GM23338 (cell line): ENCODE results near the gene HDHD5.

Experiments
- CREB1 ChIP-seq: fragments of 250-450 bp; sonication (Bioruptor Pico); IDR thresholded peaks from 2 replicates; pipeline ENCODE4 v1.5.0; 2020; ENCODE audit warnings: low read depth, mild to moderate bottlenecking, moderate library complexity
- ETS1 ChIP-seq: IDR thresholded peaks from 2 replicates; pipeline ENCODE4 v1.6.1; 2016; ENCODE audit warnings: antibody characterized with exemption
- EZH2 ChIP-seq: fragments of 200-600 bp; sonication (generic); IDR thresholded peaks from one replicate; pipeline ENCODE4 v1.8.0; 2017; ENCODE audit warnings: antibody characterized with exemption, mild to moderate bottlenecking, low read depth; ENCODE audit not compliant: unreplicated experiment
- EZH2phosphoT487 ChIP-seq: fragments of 200-600 bp; sonication (generic); IDR thresholded peaks from one replicate; pipeline ENCODE4 v1.8.1; 2018; ENCODE audit warnings: antibody characterized with exemption; ENCODE audit not compliant: unreplicated experiment
- JUNB ChIP-seq: IDR thresholded peaks from one replicate; pipeline ENCODE4 v1.6.1; 2016; ENCODE audit warnings: antibody characterized with exemption; ENCODE audit not compliant: unreplicated experiment
- NANOG ChIP-seq: IDR thresholded peaks from 2 replicates; pipeline ENCODE4 v1.6.1; 2016; ENCODE audit warnings: antibody characterized with exemption, borderline replicate concordance
- POLR2AphosphoS5 ChIP-seq: IDR thresholded peaks from 2 replicates; pipeline ENCODE4 v1.6.1; 2016; ENCODE audit warnings: antibody characterized with exemption, low read depth
- STAT1 ChIP-seq: IDR thresholded peaks from one replicate; pipeline ENCODE4 v1.6.1; 2016; ENCODE audit warnings: antibody characterized with exemption; ENCODE audit not compliant: unreplicated experiment
- ZNF114 ChIP-seq: fragments of 250-450 bp; sonication (Bioruptor Pico); IDR thresholded peaks from 2 replicates; pipeline ENCODE4 v1.5.0; 2020; ENCODE audit warnings: mild to moderate bottlenecking, moderate library complexity
- ZNF462 ChIP-seq: fragments of 250-450 bp; sonication (Bioruptor Pico); IDR thresholded peaks from 2 replicates; pipeline ENCODE4 v1.5.0; 2020; ENCODE audit warnings: mild to moderate bottlenecking, moderate library complexity
- TF ChIP-seq, protein P1 (sequence below), 2 experiments: fragments of 200-600 bp in 1 of 2; sonication (generic) in 1 of 2; conservative IDR thresholded peaks; 2 replicates each; pipeline versions ENCODE4 v1.5.1 to v1.6.1; 2016 to 2017; ENCODE audit warnings: antibody characterized with exemption in 2 of 2, low read depth in 2 of 2, mild to moderate bottlenecking in 2 of 2, moderate library complexity in 1 of 2
- TF ChIP-seq, protein P2 (sequence below): IDR thresholded peaks from one replicate; pipeline ENCODE4 v1.6.1; 2018; ENCODE audit warnings: antibody characterized with exemption; ENCODE audit not compliant: unreplicated experiment

DNA sequence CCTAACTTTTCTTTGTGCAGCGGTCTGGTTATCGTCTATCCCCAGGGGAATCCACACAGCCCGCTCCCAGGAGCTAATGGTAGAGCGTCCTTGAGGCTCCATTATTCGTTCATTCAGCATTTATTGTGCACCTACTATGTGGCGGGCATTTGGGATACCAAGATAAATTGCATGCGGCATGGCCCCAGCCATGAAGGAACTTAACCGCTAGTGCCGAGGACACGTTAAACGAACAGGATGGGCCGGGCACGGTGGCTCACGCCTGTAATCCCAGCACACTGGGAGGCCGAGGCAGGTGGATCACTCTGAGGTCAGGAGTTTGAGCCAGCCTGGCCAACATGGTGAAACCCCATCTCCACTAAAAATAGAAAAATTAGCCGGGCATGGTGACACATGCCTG, 49.1 kb downstream of the HDHD5 start:
- TF ChIP-seq POLR2AphosphoS5 (no peak), JUNB (no peak), EZH2 (no peak), CREB1 (CRISPR knock-in tag) (no peak), ZNF114 (no peak), EZH2phosphoT487 (no peak), ZNF462 (CRISPR knock-in tag) (no peak), NANOG (no peak), ETS1 (no peak), STAT1 (no peak)
- TF ChIP-seq, protein P1, sequence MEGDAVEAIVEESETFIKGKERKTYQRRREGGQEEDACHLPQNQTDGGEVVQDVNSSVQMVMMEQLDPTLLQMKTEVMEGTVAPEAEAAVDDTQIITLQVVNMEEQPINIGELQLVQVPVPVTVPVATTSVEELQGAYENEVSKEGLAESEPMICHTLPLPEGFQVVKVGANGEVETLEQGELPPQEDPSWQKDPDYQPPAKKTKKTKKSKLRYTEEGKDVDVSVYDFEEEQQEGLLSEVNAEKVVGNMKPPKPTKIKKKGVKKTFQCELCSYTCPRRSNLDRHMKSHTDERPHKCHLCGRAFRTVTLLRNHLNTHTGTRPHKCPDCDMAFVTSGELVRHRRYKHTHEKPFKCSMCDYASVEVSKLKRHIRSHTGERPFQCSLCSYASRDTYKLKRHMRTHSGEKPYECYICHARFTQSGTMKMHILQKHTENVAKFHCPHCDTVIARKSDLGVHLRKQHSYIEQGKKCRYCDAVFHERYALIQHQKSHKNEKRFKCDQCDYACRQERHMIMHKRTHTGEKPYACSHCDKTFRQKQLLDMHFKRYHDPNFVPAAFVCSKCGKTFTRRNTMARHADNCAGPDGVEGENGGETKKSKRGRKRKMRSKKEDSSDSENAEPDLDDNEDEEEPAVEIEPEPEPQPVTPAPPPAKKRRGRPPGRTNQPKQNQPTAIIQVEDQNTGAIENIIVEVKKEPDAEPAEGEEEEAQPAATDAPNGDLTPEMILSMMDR (conservative IDR thresholded peaks at IDR 0.05; ENCODE audit: low read depth in 2 of 2) = no peak
- TF ChIP-seq, protein P2, sequence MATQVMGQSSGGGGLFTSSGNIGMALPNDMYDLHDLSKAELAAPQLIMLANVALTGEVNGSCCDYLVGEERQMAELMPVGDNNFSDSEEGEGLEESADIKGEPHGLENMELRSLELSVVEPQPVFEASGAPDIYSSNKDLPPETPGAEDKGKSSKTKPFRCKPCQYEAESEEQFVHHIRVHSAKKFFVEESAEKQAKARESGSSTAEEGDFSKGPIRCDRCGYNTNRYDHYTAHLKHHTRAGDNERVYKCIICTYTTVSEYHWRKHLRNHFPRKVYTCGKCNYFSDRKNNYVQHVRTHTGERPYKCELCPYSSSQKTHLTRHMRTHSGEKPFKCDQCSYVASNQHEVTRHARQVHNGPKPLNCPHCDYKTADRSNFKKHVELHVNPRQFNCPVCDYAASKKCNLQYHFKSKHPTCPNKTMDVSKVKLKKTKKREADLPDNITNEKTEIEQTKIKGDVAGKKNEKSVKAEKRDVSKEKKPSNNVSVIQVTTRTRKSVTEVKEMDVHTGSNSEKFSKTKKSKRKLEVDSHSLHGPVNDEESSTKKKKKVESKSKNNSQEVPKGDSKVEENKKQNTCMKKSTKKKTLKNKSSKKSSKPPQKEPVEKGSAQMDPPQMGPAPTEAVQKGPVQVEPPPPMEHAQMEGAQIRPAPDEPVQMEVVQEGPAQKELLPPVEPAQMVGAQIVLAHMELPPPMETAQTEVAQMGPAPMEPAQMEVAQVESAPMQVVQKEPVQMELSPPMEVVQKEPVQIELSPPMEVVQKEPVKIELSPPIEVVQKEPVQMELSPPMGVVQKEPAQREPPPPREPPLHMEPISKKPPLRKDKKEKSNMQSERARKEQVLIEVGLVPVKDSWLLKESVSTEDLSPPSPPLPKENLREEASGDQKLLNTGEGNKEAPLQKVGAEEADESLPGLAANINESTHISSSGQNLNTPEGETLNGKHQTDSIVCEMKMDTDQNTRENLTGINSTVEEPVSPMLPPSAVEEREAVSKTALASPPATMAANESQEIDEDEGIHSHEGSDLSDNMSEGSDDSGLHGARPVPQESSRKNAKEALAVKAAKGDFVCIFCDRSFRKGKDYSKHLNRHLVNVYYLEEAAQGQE = no peak
